Spleen (tissue), 11 donors: Measurements from ENCODE around the gene EXOC6B. TPM values are rescaled to one million over a fixed set of nuclear protein-coding genes. Genes with fewer than 3 reads are reported as not detected.

Experiments used
- DNase-seq: peaks from one replicate; pipeline ENCODE4 v3.0.0-alpha.2; 2020
- H3K27ac ChIP-seq, 8 donors: fragments of 200-600 bp; sonication (generic) in 7 of 8; 1 replicate in 4 of 8; 2 replicates in 4 of 8; pipeline versions ENCODE4 v1.5.0 to v1.8.0; 2016 to 2021; ENCODE audit warnings: inconsistent platforms in 4 of 8, mild to moderate bottlenecking in 4 of 8, moderate library complexity in 1 of 8
- H3K27me3 ChIP-seq, 7 donors: fragments of 200-600 bp; sonication (generic) in 6 of 7; replicated peaks in 1 of 7; 1 replicate in 4 of 7; 2 replicates in 3 of 7; pipeline versions ENCODE4 v1.5.0 to v1.8.0; 2016 to 2021; ENCODE audit warnings: inconsistent platforms in 3 of 7, mild to moderate bottlenecking in 1 of 7
- H3K36me3 ChIP-seq, 6 donors: fragments of 200-600 bp; sonication (generic) in 5 of 6; 1 replicate in 4 of 6; 2 replicates in 2 of 6; pipeline versions ENCODE4 v1.5.0 to v1.8.0; 2016 to 2021; ENCODE audit warnings: inconsistent platforms in 2 of 6
- H3K4me1 ChIP-seq, 6 donors: fragments of 200-600 bp; sonication (generic) in 5 of 6; 1 replicate in 3 of 6; 2 replicates in 3 of 6; pipeline versions ENCODE4 v1.5.0 to v1.8.0; 2016 to 2021; ENCODE audit warnings: inconsistent platforms in 3 of 6
- H3K4me3 ChIP-seq, 8 donors: fragments of 200-600 bp; sonication (generic) in 7 of 8; 1 replicate in 4 of 8; 2 replicates in 4 of 8; pipeline versions ENCODE4 v1.5.0 to v1.8.0; 2016 to 2021; ENCODE audit warnings: inconsistent platforms in 4 of 8, mild to moderate bottlenecking in 4 of 8, moderate library complexity in 2 of 8
- H3K9me3 ChIP-seq, 8 donors: fragments of 200-600 bp; sonication (generic) in 7 of 8; 1 replicate in 4 of 8; 2 replicates in 4 of 8; pipeline versions ENCODE4 v1.5.0 to v1.8.0; 2016 to 2021; ENCODE audit warnings: inconsistent platforms in 4 of 8
- POLR2A ChIP-seq, 3 donors: fragments of 450-650 bp; IDR thresholded peaks; one replicate each; pipeline ENCODE4 v1.5.1; 2017; ENCODE audit warnings: antibody characterized with exemption in 3 of 3, mild to moderate bottlenecking in 1 of 3
- POLR2AphosphoS5 ChIP-seq, 3 donors: sonication (generic); formaldehyde crosslinking; IDR thresholded peaks; one replicate each; pipeline ENCODE4 v1.5.1; 2017; ENCODE audit warnings: antibody characterized with exemption in 3 of 3
- WGBS, 5 donors: extraction: QIAGEN DNeasy Blood & Tissue Kit in 3 of 5; methylation state at CpG; one replicate each; pipeline versions ENCODE4 v1.1.5 to v1.1.7; 2013 to 2018; 5-methylcytosine and 5-hydroxymethylcytosine counted together
- intact Hi-C: fragments of 100-400 bp; cut with DNase I; formaldehyde crosslinking; loops from one replicate; pipeline ENCODE4 v1.15.0; 2023; ENCODE audit warnings: low total_unique reads
- polyA plus RNA-seq, 3 donors: library from polyadenylated mRNA; stranded (reverse); fragments of 200-250 nt; gene quantifications; one replicate each; pipeline ENCODE4 v1.2.1, GENCODE V29; 2013
- total RNA-seq, 7 donors: library from RNA; depleted of rRNA in 3 of 7; stranded (reverse); fragments of >200 nt in 3 of 7; fragmentation: NEBNext Ultra II Directional in 4 of 7; extraction: Animal tissue kit (Norgen Biotek cat#: 25700) in 4 of 7; gene quantifications; one replicate each; pipeline versions ENCODE4 v1.1.0 to v1.2.1, GENCODE V29; 2016 to 2021
- TF ChIP-seq, protein P1 (sequence below), 11 experiments: fragments of 200-600 bp in 7 of 11; fragments of 450-650 bp in 4 of 11; sonication (generic) in 4 of 11; IDR thresholded peaks in 8 of 11; conservative IDR thresholded peaks in 3 of 11; 1 replicate in 7 of 11; 2 replicates in 4 of 11; pipeline versions ENCODE4 v1.4.0 to v1.8.0; 2016 to 2021; ENCODE audit warnings: antibody characterized with exemption in 11 of 11, inconsistent platforms in 4 of 11, mild to moderate bottlenecking in 1 of 11
- donor health status: healthy with polysubstance abuse.
- donor health status: DM: no; HTN: no; CAD: no; lungs with moderate emphysema.
- donor health status: DM: no; HTN: no; CAD: no.
- donor health status: Bipolar disorder and iron deficiency.
- donor health status: healthy.
- donor health status: DM: no; HTN: no; CAD: no.
- donor health status: DM: yes; HTN: yes; CAD: no.

Gene EXOC6B
- total and polyA plus RNA-seq, 10 donors: 1.0 to 27.9 (median 18.0) TPM

DNA sequence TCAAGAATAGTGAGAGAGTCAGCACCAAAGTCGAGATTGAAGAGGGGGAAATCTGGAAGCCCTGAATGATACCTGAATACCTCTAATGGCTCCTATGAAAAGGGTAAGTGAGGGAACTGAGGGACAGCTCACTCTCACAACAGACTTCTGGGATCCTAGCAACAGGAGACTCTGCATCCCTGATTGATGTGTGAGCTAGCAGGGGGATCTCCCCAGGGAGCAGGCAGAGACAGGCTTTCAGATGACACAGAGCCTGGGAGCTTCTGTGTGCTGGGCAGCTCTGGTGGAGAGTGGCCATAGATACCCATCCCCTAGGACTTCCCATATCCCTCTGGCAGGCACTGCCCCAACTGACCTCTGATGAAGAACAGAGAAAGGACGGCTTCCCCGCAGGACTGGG is 206.2 kb downstream of the EXOC6B start:
- Histone ChIP-seq H3K27ac (no peak overlapping the region), H3K27me3 (no peaks in the 10 kb centered on the region), H3K4me3 (no peak overlapping the region), H3K36me3 (no peaks in the 10 kb centered on the region), H3K4me1 (no peaks in the 10 kb centered on the region), H3K9me3 (peaks cover 0 to 24% (median 13%) of the 10 kb centered on the region in 8 donors)
- 82 to 86% (median 83%) methylated on average over 3 of the region's 3 CpGs for WGBS, 5 donors
- intact Hi-C loops: no loop called here
- TF ChIP-seq POLR2AphosphoS5 (IDR thresholded peaks at IDR 0.05) (no peak), POLR2A (IDR thresholded peaks at IDR 0.05) (no peak)
- TF ChIP-seq, protein P1, sequence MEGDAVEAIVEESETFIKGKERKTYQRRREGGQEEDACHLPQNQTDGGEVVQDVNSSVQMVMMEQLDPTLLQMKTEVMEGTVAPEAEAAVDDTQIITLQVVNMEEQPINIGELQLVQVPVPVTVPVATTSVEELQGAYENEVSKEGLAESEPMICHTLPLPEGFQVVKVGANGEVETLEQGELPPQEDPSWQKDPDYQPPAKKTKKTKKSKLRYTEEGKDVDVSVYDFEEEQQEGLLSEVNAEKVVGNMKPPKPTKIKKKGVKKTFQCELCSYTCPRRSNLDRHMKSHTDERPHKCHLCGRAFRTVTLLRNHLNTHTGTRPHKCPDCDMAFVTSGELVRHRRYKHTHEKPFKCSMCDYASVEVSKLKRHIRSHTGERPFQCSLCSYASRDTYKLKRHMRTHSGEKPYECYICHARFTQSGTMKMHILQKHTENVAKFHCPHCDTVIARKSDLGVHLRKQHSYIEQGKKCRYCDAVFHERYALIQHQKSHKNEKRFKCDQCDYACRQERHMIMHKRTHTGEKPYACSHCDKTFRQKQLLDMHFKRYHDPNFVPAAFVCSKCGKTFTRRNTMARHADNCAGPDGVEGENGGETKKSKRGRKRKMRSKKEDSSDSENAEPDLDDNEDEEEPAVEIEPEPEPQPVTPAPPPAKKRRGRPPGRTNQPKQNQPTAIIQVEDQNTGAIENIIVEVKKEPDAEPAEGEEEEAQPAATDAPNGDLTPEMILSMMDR (IDR thresholded peaks at IDR 0.05 in 8 of 11, conservative IDR thresholded peaks at IDR 0.05 in 3 of 11): no peak
- DNase-seq: no peak

DNA sequence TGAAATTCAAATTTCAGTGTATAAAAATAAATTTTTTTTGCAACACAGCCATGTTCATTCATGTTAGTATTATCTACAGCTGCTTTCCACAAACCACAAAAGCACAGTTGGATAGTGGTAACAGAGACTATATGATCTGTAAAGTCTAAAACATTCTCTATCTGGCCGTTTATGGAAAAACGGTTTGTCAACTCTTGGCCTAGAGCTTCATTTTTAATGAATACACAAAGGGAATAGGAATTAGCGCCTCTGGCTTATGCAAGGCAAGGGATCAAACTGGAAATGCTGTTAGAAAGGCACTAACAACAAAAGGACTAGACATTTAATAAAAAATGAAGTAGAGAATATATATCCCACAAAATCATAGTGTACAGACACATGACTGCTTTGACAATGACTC is 211.9 kb downstream of the EXOC6B start:
- Histone ChIP-seq H3K4me1 (no peaks in the 10 kb centered on the region), H3K9me3 (peaks cover 0 to 20% (median 13%) of the 10 kb centered on the region in 8 donors), H3K27me3 (no peaks in the 10 kb centered on the region), H3K36me3 (no peaks in the 10 kb centered on the region), H3K4me3 (no peak overlapping the region), H3K27ac (no peak overlapping the region)
- intact Hi-C loops: no loop called here
- 83 to 94% (median 91%) methylated on average over 3 of the region's 3 CpGs for WGBS, 5 donors
- no peak for DNase-seq
- no peak for TF ChIP-seq POLR2A (IDR thresholded peaks at IDR 0.05)
- TF ChIP-seq, protein P1 (IDR thresholded peaks at IDR 0.05 in 8 of 11, conservative IDR thresholded peaks at IDR 0.05 in 3 of 11): no peak
- no peak for TF ChIP-seq POLR2AphosphoS5 (IDR thresholded peaks at IDR 0.05)

DNA sequence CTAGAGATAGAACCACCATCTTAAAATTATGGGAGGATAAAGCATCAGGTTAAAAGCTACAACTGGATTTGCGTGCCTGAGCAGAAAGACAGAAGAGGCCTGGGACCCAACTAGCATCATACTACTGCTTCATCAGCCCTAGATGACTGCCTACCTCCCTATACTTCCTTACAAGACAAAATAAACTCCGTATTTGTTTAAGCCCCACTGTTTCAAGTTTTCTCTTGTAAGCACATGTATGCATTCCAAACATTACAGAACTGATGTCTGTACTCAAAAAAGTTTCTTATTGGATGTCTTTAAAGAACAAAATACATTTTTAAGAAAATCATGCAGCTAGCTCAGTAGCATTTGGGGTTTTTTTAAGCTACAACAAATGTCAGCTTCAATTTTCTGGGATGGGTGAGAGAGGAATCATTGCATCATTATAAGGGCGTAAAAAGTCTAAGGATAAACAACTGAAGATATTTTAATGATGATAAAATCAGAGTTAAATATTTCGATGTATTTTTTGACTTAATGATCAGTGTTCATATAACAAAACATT is 213.1 kb downstream of the EXOC6B start:
- intact Hi-C loops: no loop called here

DNA sequence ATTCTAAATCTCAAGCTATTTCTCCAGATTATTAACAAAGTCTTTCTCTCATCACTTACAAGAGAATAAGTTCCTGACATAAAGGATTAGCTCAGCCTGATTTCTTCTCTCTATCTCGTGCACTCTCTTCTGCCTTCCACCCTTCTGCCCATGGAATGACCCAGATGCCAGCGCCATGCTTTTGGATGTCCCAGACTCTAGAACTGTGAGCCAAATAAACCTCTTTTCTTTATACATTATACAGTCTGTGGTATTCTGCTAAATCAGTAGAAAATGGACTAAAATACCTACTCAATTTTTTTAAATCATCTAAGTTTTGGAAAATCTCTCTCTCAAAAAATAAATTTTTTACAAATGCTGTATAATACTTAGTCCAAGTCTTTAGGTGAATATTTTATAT is 218.6 kb downstream of the EXOC6B start:
- H3K4me1 ChIP-seq: no peaks in the 10 kb centered on the region
- H3K36me3 ChIP-seq: no peaks in the 10 kb centered on the region
- DNase-seq: no peak
- WGBS, 5 donors: 84 to 93% (median 86%) methylated on average over 2 of the region's 2 CpGs
- no peak for TF ChIP-seq POLR2A (IDR thresholded peaks at IDR 0.05)
- TF ChIP-seq, protein P1 (IDR thresholded peaks at IDR 0.05 in 8 of 11, conservative IDR thresholded peaks at IDR 0.05 in 3 of 11): no peak
- no peak for TF ChIP-seq POLR2AphosphoS5 (IDR thresholded peaks at IDR 0.05)
- intact Hi-C loops: no loop called here
- no peak overlapping the region for H3K27ac ChIP-seq
- no peaks in the 10 kb centered on the region for H3K27me3 ChIP-seq
- H3K9me3 ChIP-seq: no peaks in the 10 kb centered on the region
- no peak overlapping the region for H3K4me3 ChIP-seq

More for the DNA sequence above, 213.1 kb downstream of the EXOC6B start:
- WGBS, 5 donors: 86 to 93% (median 88%) methylated on average over 4 of the region's 4 CpGs
- Histone ChIP-seq H3K27me3 (no peaks in the 10 kb centered on the region), H3K27ac (no peak overlapping the region), H3K36me3 (no peaks in the 10 kb centered on the region), H3K4me1 (no peaks in the 10 kb centered on the region), H3K4me3 (no peak overlapping the region), H3K9me3 (peaks cover 0 to 19% (median 13%) of the 10 kb centered on the region in 8 donors)
- TF ChIP-seq POLR2A (IDR thresholded peaks at IDR 0.05): no peak
- no peak for TF ChIP-seq POLR2AphosphoS5 (IDR thresholded peaks at IDR 0.05)
- TF ChIP-seq, protein P1 (IDR thresholded peaks at IDR 0.05 in 8 of 11, conservative IDR thresholded peaks at IDR 0.05 in 3 of 11): no peak
- DNase-seq: no peak
